Muscle of leg (tissue), 11 donors: Measurements from ENCODE around the gene KCNN4. TPM values are rescaled to one million over a fixed set of nuclear protein-coding genes. Genes with fewer than 3 reads are reported as not detected.

Experiments
- DNase-seq: peaks from one replicate; pipeline ENCODE4 v3.0.0; 2013
- H3K27ac ChIP-seq: one replicate; pipeline ENCODE4 v1.5.1; 2013; ENCODE audit warnings: mild to moderate bottlenecking, low read length, control low read depth
- H3K27me3 ChIP-seq: one replicate; pipeline ENCODE4 v1.6.1; 2013; ENCODE audit warnings: low read length; ENCODE audit not compliant: control insufficient read depth, insufficient read depth
- H3K36me3 ChIP-seq: one replicate; pipeline ENCODE4 v1.6.1; 2013; ENCODE audit warnings: low read length; ENCODE audit not compliant: control insufficient read depth, insufficient read depth
- H3K4me1 ChIP-seq: one replicate; pipeline ENCODE4 v1.6.1; 2013; ENCODE audit warnings: low read length; ENCODE audit not compliant: control insufficient read depth, insufficient read depth
- H3K4me3 ChIP-seq: one replicate; pipeline ENCODE4 v1.5.1; 2013; ENCODE audit warnings: low read length, control low read depth
- H3K9me3 ChIP-seq: replicated peaks from 2 replicates; pipeline ENCODE4 v1.6.1; 2013; ENCODE audit warnings: low read depth, low read length; ENCODE audit not compliant: control insufficient read depth
- WGBS: methylation state at CpG from one replicate; pipeline ENCODE4 v1.1.5; 2013; ENCODE audit warnings: missing lambda C conversion rate; ENCODE audit not compliant: insufficient coverage; 5-methylcytosine and 5-hydroxymethylcytosine counted together
- polyA plus RNA-seq, 8 donors: library from polyadenylated mRNA; unstranded; fragments of 120-200 nt; gene quantifications; one replicate each; pipeline versions ENCODE4 v1.2.1 to v1.2.3, GENCODE V29; 2013; ENCODE audit warnings: inconsistent platforms in 1 of 8, low replicate concordance in 1 of 8; ENCODE audit not compliant: insufficient read length in 8 of 8, insufficient read depth in 1 of 8
- total RNA-seq: library from RNA; stranded (reverse); fragments of 120-200 nt; gene quantifications from one replicate; pipeline ENCODE4 v1.2.4, GENCODE V29; 2013

KCNN4 gene
- total and polyA plus RNA-seq, 9 donors = 0.23 to 1.2 (median 0.69) TPM

- Histone ChIP-seq H3K27me3 (no peaks in the 10 kb centered on the region), H3K4me1 (peaks cover 9% of the 10 kb centered on the region), H3K4me3 (no peak overlapping the region), H3K9me3 (no peaks in the 10 kb centered on the region), H3K27ac (no peak overlapping the region), H3K36me3 (no peaks in the 10 kb centered on the region)
- no peak for DNase-seq
- WGBS = 50% methylated on average over 1 of the region's 3 CpGs
Measured at GRCh38 chr19:43762814-43763213, 18.0 kb downstream of the KCNN4 start.

- Histone ChIP-seq H3K36me3 (no peaks in the 10 kb centered on the region), H3K27ac (no peak overlapping the region), H3K4me1 (peaks cover 9% of the 10 kb centered on the region), H3K4me3 (no peak overlapping the region), H3K27me3 (no peaks in the 10 kb centered on the region), H3K9me3 (no peaks in the 10 kb centered on the region)
- no peak for DNase-seq
- WGBS = no CpG with 5 or more reads among the region's 4 CpGs
Measured at GRCh38 chr19:43760941-43761340, 19.8 kb downstream of the KCNN4 start.

GRCh38 chr19:43759515-43759914, 21.3 kb downstream of the KCNN4 start:
- H3K36me3 ChIP-seq = no peaks in the 10 kb centered on the region
- DNase-seq = no peak
- WGBS = 72% methylated on average over 4 of the region's 5 CpGs
- H3K27ac ChIP-seq = no peak overlapping the region
- H3K4me3 ChIP-seq = no peak overlapping the region
- H3K9me3 ChIP-seq = no peaks in the 10 kb centered on the region
- no peaks in the 10 kb centered on the region for H3K27me3 ChIP-seq
- H3K4me1 ChIP-seq = peaks cover 10% of the 10 kb centered on the region

GRCh38 chr19:43755256-43755801, 25.4 kb downstream of the KCNN4 start:
- H3K36me3 ChIP-seq = peaks cover 18% of the 10 kb centered on the region
- H3K4me3 ChIP-seq = peak overlapping the region; percentile 91
- peak; percentile 91 for DNase-seq
- H3K27ac ChIP-seq = peak overlapping the region; percentile 100
- no peaks in the 10 kb centered on the region for H3K9me3 ChIP-seq
- H3K27me3 ChIP-seq = no peaks in the 10 kb centered on the region
- under 1% methylated on average over 20 of the region's 28 CpGs for WGBS
- H3K4me1 ChIP-seq = peaks cover 21% of the 10 kb centered on the region

GRCh38 chr19:43754503-43755255, 26.1 kb downstream of the KCNN4 start, which contains the start of gene SMG9:
TSS of gene SMG9 (minus strand) at chr19:43754962. CDS start at chr19:43750741, 4,221 bp downstream.
- peaks cover 21% of the 10 kb centered on the region for H3K4me1 ChIP-seq
- no peaks in the 10 kb centered on the region for H3K27me3 ChIP-seq
- WGBS = under 1% methylated on average over 65 of the region's 79 CpGs
- H3K36me3 ChIP-seq = peaks cover 24% of the 10 kb centered on the region
- H3K9me3 ChIP-seq = no peaks in the 10 kb centered on the region
- peak within 1 kb of the TSS; percentile 100 for H3K27ac ChIP-seq
- DNase-seq = peak; percentile 99
- peak within 1 kb of the TSS; percentile 91 for H3K4me3 ChIP-seq

- Histone ChIP-seq H3K36me3 (peaks cover 29% of the 10 kb centered on the region), H3K9me3 (no peaks in the 10 kb centered on the region), H3K4me1 (peaks cover 21% of the 10 kb centered on the region), H3K27me3 (no peaks in the 10 kb centered on the region), H3K4me3 (peak overlapping the region; percentile 91), H3K27ac (peak overlapping the region; percentile 100)
- DNase-seq = no peak
- under 1% methylated on average over 11 of the region's 11 CpGs for WGBS
Measured at GRCh38 chr19:43754253-43754502, 26.6 kb downstream of the KCNN4 start.

GRCh38 chr19:43752287-43752875, 28.4 kb downstream of the KCNN4 start:
- peaks cover 47% of the 10 kb centered on the region for H3K36me3 ChIP-seq
- DNase-seq = no peak
- H3K4me1 ChIP-seq = peaks cover 21% of the 10 kb centered on the region
- H3K27ac ChIP-seq = peak overlapping the region; percentile 21
- H3K4me3 ChIP-seq = no peak overlapping the region
- WGBS = no CpG with 5 or more reads among the region's 6 CpGs
- H3K27me3 ChIP-seq = no peaks in the 10 kb centered on the region
- H3K9me3 ChIP-seq = no peaks in the 10 kb centered on the region

- no peak for DNase-seq
- Histone ChIP-seq H3K36me3 (peaks cover 54% of the 10 kb centered on the region), H3K9me3 (no peaks in the 10 kb centered on the region), H3K27ac (no peak overlapping the region), H3K4me3 (no peak overlapping the region), H3K27me3 (no peaks in the 10 kb centered on the region), H3K4me1 (peaks cover 21% of the 10 kb centered on the region)
- no CpG with 5 or more reads among the region's 4 CpGs for WGBS
Measured at GRCh38 chr19:43751466-43752220, 29.1 kb downstream of the KCNN4 start.

- WGBS = 56% methylated on average over 1 of the region's 1 CpG
- peaks cover 62% of the 10 kb centered on the region for H3K36me3 ChIP-seq
Measured at GRCh38 chr19:43749898-43750297, 30.9 kb downstream of the KCNN4 start.

GRCh38 chr19:43749152-43749551, 31.6 kb downstream of the KCNN4 start:
- no peak for DNase-seq

More at GRCh38 chr19:43749898-43750297, 30.9 kb downstream of the KCNN4 start:
- H3K27me3 ChIP-seq = no peaks in the 10 kb centered on the region
- no peak overlapping the region for H3K27ac ChIP-seq
- no peaks in the 10 kb centered on the region for H3K9me3 ChIP-seq
- DNase-seq = no peak
- H3K4me1 ChIP-seq = peaks cover 15% of the 10 kb centered on the region
- no peak overlapping the region for H3K4me3 ChIP-seq

More at GRCh38 chr19:43749152-43749551, 31.6 kb downstream of the KCNN4 start:
- Histone ChIP-seq H3K36me3 (peaks cover 69% of the 10 kb centered on the region), H3K9me3 (no peaks in the 10 kb centered on the region), H3K4me1 (peaks cover 15% of the 10 kb centered on the region), H3K4me3 (no peak overlapping the region), H3K27me3 (no peaks in the 10 kb centered on the region), H3K27ac (no peak overlapping the region)
- WGBS = 93% methylated on average over 5 of the region's 7 CpGs
